Neural crest cell (in vitro differentiated cells): ENCODE results near the gene PA2G4. TPM values are rescaled to one million over a fixed set of nuclear protein-coding genes. Genes with fewer than 3 reads are reported as not detected.
A peak's percentile ranks its signal among the peaks of the same experiment; 100 is the strongest.

Source experiments
- DNase-seq: peaks from one replicate; pipeline ENCODE4 v3.0.0; 2021; ENCODE audit warnings: low read depth, mixed read lengths, low spot score
- H3K27ac Mint-ChIP-seq: one replicate; pipeline ENCODE4 v1.8.0; 2021; ENCODE audit warnings: mild to moderate bottlenecking, mixed read lengths; ENCODE audit not compliant: unreplicated experiment
- H3K27me3 Mint-ChIP-seq: 2 replicates; pipeline ENCODE4 v1.8.0; 2021; ENCODE audit warnings: low read depth, mild to moderate bottlenecking, mixed read lengths
- H3K36me3 Mint-ChIP-seq: 2 replicates; pipeline ENCODE4 v1.8.0; 2021; ENCODE audit warnings: low read depth, mild to moderate bottlenecking, mixed read lengths
- H3K4me1 Mint-ChIP-seq: 2 replicates; pipeline ENCODE4 v1.8.0; 2021; ENCODE audit warnings: mixed read lengths
- H3K4me3 Mint-ChIP-seq: one replicate; pipeline ENCODE4 v1.8.0; 2021; ENCODE audit warnings: mild to moderate bottlenecking, mixed read lengths
- H3K9me3 Mint-ChIP-seq: 2 replicates; pipeline ENCODE4 v1.8.0; 2021; ENCODE audit warnings: mixed read lengths
- total RNA-seq: library from RNA; stranded (reverse); gene quantifications from 2 replicates; pipeline ENCODE4 v1.2.1, GENCODE V29; 2021
- TF ChIP-seq, protein P1 (sequence below): fragments of 200-600 bp; sonication (generic); conservative IDR thresholded peaks from 2 replicates; pipeline ENCODE4 v1.5.0; 2021; ENCODE audit warnings: antibody characterized with exemption, mild to moderate bottlenecking

Gene PA2G4
- total RNA-seq, 1 donor from 2014 or later, result 201 TPM

DNA sequence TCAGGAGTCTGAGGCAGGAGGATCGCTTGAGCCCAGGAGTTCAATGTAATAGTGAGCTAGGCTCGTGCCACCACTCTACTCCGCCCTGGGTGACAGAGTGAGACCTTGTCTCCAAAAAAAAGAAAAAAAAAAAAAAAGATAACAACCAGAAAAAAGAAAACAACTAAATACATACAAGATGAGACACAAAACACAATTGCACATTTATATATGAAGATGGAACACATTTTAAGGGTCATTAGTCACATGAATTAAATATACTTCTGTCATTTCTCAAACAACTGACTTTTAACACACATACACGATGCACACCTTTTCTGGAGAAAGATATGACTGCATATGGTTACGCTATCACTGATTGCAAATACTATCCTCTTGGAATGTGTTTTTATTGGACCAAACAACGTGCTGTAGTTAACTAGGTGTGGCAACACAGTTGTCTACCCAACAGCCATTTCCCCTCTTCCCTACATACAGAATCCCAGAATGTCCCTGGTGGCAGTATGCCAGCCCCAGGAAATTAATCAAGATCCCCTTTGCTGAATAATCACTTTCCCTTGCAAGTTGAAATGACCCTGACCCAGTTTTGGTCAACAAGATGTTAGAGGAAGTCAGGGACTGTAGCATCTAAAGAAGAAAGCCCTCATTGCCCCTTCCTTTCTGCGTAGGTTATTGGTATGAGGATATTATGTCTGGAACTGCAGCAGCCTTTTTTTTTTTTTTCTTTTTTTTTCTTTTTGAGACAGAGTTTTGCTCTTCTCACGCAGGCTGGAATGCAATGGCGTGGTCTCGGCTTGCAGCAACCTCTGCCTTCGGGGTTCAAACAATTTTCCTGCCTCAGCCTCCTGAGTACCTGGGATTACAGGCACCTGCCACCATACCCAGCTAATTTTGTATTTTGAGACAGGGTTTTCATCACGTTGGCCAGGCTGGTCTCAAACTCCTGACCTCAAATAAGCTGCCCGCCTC lies 42.4 kb downstream of the PA2G4 start:
- Mint-ChIP-seq H3K4me3 (peak overlapping the region; percentile 52), H3K27me3 (no peaks in the 10 kb centered on the region), H3K27ac (no peak overlapping the region), H3K36me3 (peaks cover 19% of the 10 kb centered on the region), H3K4me1 (peaks cover 9% of the 10 kb centered on the region), H3K9me3 (no peaks in the 10 kb centered on the region)
- TF ChIP-seq, protein P1, sequence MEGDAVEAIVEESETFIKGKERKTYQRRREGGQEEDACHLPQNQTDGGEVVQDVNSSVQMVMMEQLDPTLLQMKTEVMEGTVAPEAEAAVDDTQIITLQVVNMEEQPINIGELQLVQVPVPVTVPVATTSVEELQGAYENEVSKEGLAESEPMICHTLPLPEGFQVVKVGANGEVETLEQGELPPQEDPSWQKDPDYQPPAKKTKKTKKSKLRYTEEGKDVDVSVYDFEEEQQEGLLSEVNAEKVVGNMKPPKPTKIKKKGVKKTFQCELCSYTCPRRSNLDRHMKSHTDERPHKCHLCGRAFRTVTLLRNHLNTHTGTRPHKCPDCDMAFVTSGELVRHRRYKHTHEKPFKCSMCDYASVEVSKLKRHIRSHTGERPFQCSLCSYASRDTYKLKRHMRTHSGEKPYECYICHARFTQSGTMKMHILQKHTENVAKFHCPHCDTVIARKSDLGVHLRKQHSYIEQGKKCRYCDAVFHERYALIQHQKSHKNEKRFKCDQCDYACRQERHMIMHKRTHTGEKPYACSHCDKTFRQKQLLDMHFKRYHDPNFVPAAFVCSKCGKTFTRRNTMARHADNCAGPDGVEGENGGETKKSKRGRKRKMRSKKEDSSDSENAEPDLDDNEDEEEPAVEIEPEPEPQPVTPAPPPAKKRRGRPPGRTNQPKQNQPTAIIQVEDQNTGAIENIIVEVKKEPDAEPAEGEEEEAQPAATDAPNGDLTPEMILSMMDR, result no peak
- no peak for DNase-seq

GRCh38 chr12:56150563-56150962 lies 46.2 kb downstream of the PA2G4 start:
- H3K4me1 Mint-ChIP-seq, result peaks cover 44% of the 10 kb centered on the region
- no peaks in the 10 kb centered on the region for H3K9me3 Mint-ChIP-seq
- no peaks in the 10 kb centered on the region for H3K27me3 Mint-ChIP-seq
- H3K27ac Mint-ChIP-seq, result no peak overlapping the region
- H3K4me3 Mint-ChIP-seq, result peak overlapping the region; percentile 98
- DNase-seq, result no peak
- H3K36me3 Mint-ChIP-seq, result peaks cover 5% of the 10 kb centered on the region
- TF ChIP-seq, protein P1, result no peak

- TF ChIP-seq, protein P1, result peak; percentile 65
- H3K4me1 Mint-ChIP-seq, result peaks cover 46% of the 10 kb centered on the region
- H3K27ac Mint-ChIP-seq, result peak overlapping the region; percentile 94
- H3K4me3 Mint-ChIP-seq, result peak overlapping the region; percentile 98
- H3K27me3 Mint-ChIP-seq, result no peaks in the 10 kb centered on the region
- no peaks in the 10 kb centered on the region for H3K9me3 Mint-ChIP-seq
- no peak for DNase-seq
- H3K36me3 Mint-ChIP-seq, result peaks cover 7% of the 10 kb centered on the region
These were observed 47.3 kb downstream of the PA2G4 start for GRCh38 chr12:56151672-56152131.

DNA sequence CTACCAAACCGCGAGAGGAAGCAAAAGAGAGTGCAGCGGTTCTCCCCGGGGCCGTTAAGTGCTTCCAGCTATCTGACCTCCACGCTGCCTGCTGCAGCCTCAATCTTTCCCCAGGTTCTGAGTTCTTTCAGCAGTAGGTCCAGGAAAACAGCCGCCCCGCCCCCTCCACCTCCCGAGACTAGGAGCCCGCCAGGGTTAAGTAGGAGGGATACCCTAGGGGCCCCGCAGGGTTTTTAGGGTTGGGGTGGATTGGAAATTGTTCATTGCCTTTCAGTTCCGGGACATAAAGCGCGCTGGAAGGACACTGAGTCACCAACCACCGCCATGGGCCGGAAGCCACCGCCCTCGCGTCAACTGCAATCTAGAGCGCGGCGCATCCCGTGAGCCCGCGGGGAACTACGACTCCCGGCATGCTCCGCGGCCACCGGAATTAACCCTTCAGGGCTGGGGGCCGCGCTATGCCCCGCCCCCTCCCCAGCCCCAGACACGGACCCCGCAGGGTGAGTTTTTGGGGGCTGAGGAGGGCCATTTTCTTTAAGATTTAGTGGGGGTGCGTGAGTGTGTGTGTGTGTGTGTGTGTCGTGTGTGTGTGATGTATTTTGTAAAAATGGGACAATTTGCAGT lies 47.9 kb downstream of the PA2G4 start, which contains the start of gene MYL6B:
MYL6B (plus strand) TSS at position 456 of the 624 bp plus-strand sequence. CDS start 1,332 bp downstream, outside the sequence.
- Mint-ChIP-seq H3K27ac (peak within 1 kb of the TSS; percentile 94), H3K36me3 (peaks cover 7% of the 10 kb centered on the region), H3K4me1 (peaks cover 49% of the 10 kb centered on the region), H3K27me3 (no peaks in the 10 kb centered on the region), H3K4me3 (peak within 1 kb of the TSS; percentile 98), H3K9me3 (no peaks in the 10 kb centered on the region)
- TF ChIP-seq, protein P1, result no peak
- DNase-seq, result peak; percentile 81

DNA sequence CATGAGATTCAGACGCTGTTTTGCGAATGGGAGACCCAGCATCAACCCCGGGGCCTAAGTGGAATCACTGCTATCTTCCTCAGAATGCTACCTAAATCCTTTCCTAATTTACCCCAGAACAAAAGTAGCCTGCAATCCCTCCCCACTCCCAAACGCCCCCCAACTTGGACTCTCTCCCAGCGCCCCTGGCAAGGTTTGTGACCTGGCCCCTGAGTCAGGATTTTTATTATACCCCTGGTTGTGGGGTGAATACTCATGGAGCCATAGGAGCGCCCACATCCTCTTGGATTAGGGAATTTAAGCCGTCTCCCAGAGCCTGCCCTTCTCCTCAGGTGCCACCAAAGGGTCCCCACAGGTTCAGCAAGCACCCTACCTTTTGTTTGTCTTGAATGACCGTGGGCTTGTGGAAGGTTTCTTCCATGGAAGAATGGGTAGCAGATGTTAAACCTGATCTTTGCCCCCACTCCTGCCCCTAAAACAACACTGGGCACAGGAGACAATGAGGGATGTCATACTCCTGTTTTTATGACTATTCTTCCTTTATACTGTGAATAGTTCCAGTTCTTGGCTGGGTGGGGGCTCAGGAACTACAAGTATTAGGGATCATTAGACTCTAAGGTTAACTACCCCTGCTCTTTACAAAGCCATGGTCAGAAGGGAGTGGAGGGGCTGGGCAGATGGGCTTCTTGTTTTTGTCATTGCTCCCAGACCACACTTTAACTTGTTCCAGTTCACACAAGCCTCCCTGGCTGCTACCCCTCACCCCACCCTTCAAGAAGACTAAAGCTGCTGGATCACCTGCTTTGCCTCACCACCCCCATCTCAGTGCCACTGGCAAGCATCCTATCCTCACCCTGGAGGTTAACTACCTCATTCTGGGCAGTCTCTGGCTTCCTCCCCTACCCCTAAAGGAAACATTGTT lies 48.7 kb downstream of the PA2G4 start:
- Mint-ChIP-seq H3K27me3 (peaks cover under 1% of the 10 kb centered on the region), H3K36me3 (peaks cover 8% of the 10 kb centered on the region), H3K4me3 (peak overlapping the region; percentile 98), H3K9me3 (no peaks in the 10 kb centered on the region), H3K27ac (peak overlapping the region; percentile 94), H3K4me1 (peaks cover 57% of the 10 kb centered on the region)
- DNase-seq, result no peak
- TF ChIP-seq, protein P1, result no peak
